Smooth muscle cell (in vitro differentiated cells): ENCODE results near the gene SLC35F4. TPM values are rescaled to one million over a fixed set of nuclear protein-coding genes. Genes with fewer than 3 reads are reported as not detected.

Experiments used
- DNase-seq: peaks from one replicate; lab custom pipeline; 2025; ENCODE audit not compliant: unreplicated experiment; lab: John Stamatoyannopoulos, UW
- H2AFZ ChIP-seq: fragments of 200-600 bp; sonication (generic); 2 replicates; pipeline ENCODE4 v1.6.0; 2016; ENCODE audit warnings: antibody characterized with exemption, low read depth, mild to moderate bottlenecking
- H3F3A ChIP-seq: fragments of 200-600 bp; sonication (generic); 2 replicates; pipeline ENCODE4 v1.6.0; 2017; ENCODE audit warnings: antibody characterized with exemption, low read depth
- H3K27ac ChIP-seq: fragments of 200-600 bp; sonication (generic); 2 replicates; pipeline ENCODE4 v1.5.1; 2016; ENCODE audit warnings: low read depth, mild to moderate bottlenecking
- H3K27me3 ChIP-seq: fragments of 200-600 bp; sonication (generic); 2 replicates; pipeline ENCODE4 v1.6.1; 2016; ENCODE audit warnings: low read depth, mild to moderate bottlenecking
- H3K36me3 ChIP-seq: fragments of 200-600 bp; sonication (generic); 2 replicates; pipeline ENCODE4 v1.5.1; 2016; ENCODE audit warnings: low read depth
- H3K4me1 ChIP-seq: fragments of 200-600 bp; sonication (generic); 2 replicates; pipeline ENCODE4 v1.5.1; 2016; ENCODE audit warnings: low read depth
- H3K4me2 ChIP-seq: fragments of 200-600 bp; sonication (generic); 2 replicates; pipeline ENCODE4 v1.6.0; 2016; ENCODE audit warnings: mild to moderate bottlenecking
- H3K4me3 ChIP-seq: fragments of 200-600 bp; sonication (generic); 2 replicates; pipeline ENCODE4 v1.5.1; 2016; ENCODE audit warnings: mild to moderate bottlenecking
- H3K79me2 ChIP-seq: fragments of 200-600 bp; sonication (generic); 2 replicates; pipeline ENCODE4 v1.6.0; 2016; ENCODE audit warnings: low read depth, mild to moderate bottlenecking
- H3K9ac ChIP-seq: fragments of 200-600 bp; sonication (generic); 2 replicates; pipeline ENCODE4 v1.6.0; 2016; ENCODE audit warnings: low read depth
- H3K9me3 ChIP-seq: fragments of 200-600 bp; sonication (generic); replicated peaks from 2 replicates; pipeline ENCODE4 v1.5.1; 2016; ENCODE audit warnings: low read depth
- H4K20me1 ChIP-seq: fragments of 200-600 bp; sonication (generic); 2 replicates; pipeline ENCODE4 v1.6.0; 2016; ENCODE audit warnings: low read depth
- WGBS: methylation state at CpG from one replicate; pipeline ENCODE4 v1.1.7; 2016; ENCODE audit warnings: low lambda C conversion rate; 5-methylcytosine and 5-hydroxymethylcytosine counted together
- polyA plus RNA-seq: library from polyadenylated mRNA; unstranded; fragments of >200 nt; fragmentation: Nextera tagmentation; extraction: Ambion mirVana; gene quantifications from 2 replicates; pipeline ENCODE4 v1.2.1, GENCODE V29; 2016
- total RNA-seq: library from RNA; depleted of rRNA; stranded (reverse); fragments of >200 nt; gene quantifications from 2 replicates; pipeline ENCODE4 v1.2.3, GENCODE V29; 2014
- TF ChIP-seq, protein P1 (sequence below): fragments of 200-600 bp; sonication (generic); IDR thresholded peaks from 2 replicates; pipeline ENCODE4 v1.5.1; 2017; ENCODE audit warnings: borderline replicate concordance, mild to moderate bottlenecking, antibody characterized with exemption; ENCODE audit not compliant: insufficient read depth, poor library complexity, severe bottlenecking

SLC35F4 gene
- total and polyA plus RNA-seq, 2 experiments from 2014 or later, result not detected

DNA sequence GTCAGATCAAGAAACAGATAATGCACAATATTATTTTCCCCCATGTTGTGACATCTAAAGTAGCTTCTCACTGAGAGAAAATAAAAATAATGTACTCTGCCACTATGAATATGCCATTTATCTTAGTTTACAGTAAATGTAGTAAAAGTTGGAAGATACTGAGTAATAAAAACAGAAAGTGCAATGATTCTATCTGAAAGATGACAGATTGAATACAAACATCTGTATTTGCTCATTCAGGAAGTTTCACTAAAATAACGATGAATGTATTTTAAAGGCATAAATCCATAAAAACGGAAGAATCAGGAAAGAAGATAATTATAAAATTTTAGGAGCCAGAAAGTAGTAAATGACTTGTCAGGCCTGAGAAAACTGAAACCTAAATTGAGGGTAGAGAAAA, 18.2 kb downstream of the SLC35F4 start:
- Histone ChIP-seq H2AFZ (no peak overlapping the region), H4K20me1 (no peaks in the 10 kb centered on the region), H3F3A (no peaks in the 10 kb centered on the region), H3K9me3 (no peaks in the 10 kb centered on the region), H3K27me3 (no peaks in the 10 kb centered on the region), H3K36me3 (no peaks in the 10 kb centered on the region), H3K79me2 (no peaks in the 10 kb centered on the region), H3K27ac (no peak overlapping the region), H3K4me1 (no peaks in the 10 kb centered on the region), H3K4me3 (no peak overlapping the region), H3K9ac (no peak overlapping the region), H3K4me2 (no peak overlapping the region)
- TF ChIP-seq, protein P1, sequence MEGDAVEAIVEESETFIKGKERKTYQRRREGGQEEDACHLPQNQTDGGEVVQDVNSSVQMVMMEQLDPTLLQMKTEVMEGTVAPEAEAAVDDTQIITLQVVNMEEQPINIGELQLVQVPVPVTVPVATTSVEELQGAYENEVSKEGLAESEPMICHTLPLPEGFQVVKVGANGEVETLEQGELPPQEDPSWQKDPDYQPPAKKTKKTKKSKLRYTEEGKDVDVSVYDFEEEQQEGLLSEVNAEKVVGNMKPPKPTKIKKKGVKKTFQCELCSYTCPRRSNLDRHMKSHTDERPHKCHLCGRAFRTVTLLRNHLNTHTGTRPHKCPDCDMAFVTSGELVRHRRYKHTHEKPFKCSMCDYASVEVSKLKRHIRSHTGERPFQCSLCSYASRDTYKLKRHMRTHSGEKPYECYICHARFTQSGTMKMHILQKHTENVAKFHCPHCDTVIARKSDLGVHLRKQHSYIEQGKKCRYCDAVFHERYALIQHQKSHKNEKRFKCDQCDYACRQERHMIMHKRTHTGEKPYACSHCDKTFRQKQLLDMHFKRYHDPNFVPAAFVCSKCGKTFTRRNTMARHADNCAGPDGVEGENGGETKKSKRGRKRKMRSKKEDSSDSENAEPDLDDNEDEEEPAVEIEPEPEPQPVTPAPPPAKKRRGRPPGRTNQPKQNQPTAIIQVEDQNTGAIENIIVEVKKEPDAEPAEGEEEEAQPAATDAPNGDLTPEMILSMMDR, result no peak
- no peak for DNase-seq
- 69% methylated on average over 2 of the region's 2 CpGs for WGBS

DNA sequence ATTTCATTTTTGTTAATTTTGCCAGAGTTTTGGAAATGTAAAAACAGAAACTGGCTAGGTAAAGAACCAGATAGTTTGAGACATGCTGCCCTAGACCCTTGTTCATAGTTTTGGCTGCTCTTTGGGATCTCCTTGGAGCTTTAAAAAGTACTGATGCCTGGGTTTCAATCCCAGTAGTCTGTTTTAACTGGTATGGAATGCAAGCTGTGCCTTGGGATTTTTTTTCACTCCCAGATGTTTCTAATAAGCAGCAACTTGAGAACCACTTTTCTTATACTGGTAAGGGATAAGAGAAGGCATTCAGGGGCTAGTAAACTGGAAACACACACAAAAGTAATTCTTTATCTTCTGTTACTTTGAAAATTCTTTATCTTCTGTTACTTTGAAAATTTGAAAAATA, 18.8 kb downstream of the SLC35F4 start:
- Histone ChIP-seq H3K4me2 (no peak overlapping the region), H3K79me2 (no peaks in the 10 kb centered on the region), H3K4me3 (no peak overlapping the region), H2AFZ (no peak overlapping the region), H3K27ac (no peak overlapping the region), H4K20me1 (no peaks in the 10 kb centered on the region), H3K9me3 (no peaks in the 10 kb centered on the region), H3K36me3 (no peaks in the 10 kb centered on the region), H3K9ac (no peak overlapping the region), H3F3A (no peaks in the 10 kb centered on the region), H3K27me3 (no peaks in the 10 kb centered on the region), H3K4me1 (no peaks in the 10 kb centered on the region)
- no peak for DNase-seq
- TF ChIP-seq, protein P1, result no peak

DNA sequence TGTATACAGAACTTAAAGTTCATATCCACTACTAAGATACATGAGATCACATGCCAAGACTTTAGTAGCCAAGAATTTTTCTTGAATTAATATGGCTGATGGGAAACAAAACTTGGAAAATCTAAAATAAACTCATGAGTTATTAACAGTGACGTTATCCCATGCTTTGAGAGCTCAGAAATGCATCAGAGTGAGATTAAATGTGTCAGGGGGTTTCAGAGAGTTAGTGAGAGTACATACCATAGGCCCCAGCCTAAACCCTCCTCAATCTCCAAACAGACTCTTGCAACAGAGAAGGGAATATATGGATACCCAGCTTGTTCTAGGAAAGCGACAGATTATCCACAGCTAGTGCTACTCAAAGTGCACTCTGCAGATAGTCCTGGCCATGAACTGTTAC, 19.3 kb downstream of the SLC35F4 start:
- no peak overlapping the region for H3K9ac ChIP-seq
- no peaks in the 10 kb centered on the region for H4K20me1 ChIP-seq
- H3K4me2 ChIP-seq, result no peak overlapping the region
- 62% methylated on average over 2 of the region's 2 CpGs for WGBS
- H3K4me3 ChIP-seq, result no peak overlapping the region
- H3K79me2 ChIP-seq, result no peaks in the 10 kb centered on the region
- no peaks in the 10 kb centered on the region for H3K36me3 ChIP-seq
- no peak overlapping the region for H3K27ac ChIP-seq
- DNase-seq, result no peak
- H3K4me1 ChIP-seq, result no peaks in the 10 kb centered on the region
- H3F3A ChIP-seq, result no peaks in the 10 kb centered on the region
- no peak overlapping the region for H2AFZ ChIP-seq
- H3K9me3 ChIP-seq, result no peaks in the 10 kb centered on the region
- no peaks in the 10 kb centered on the region for H3K27me3 ChIP-seq
- TF ChIP-seq, protein P1, result no peak

DNA sequence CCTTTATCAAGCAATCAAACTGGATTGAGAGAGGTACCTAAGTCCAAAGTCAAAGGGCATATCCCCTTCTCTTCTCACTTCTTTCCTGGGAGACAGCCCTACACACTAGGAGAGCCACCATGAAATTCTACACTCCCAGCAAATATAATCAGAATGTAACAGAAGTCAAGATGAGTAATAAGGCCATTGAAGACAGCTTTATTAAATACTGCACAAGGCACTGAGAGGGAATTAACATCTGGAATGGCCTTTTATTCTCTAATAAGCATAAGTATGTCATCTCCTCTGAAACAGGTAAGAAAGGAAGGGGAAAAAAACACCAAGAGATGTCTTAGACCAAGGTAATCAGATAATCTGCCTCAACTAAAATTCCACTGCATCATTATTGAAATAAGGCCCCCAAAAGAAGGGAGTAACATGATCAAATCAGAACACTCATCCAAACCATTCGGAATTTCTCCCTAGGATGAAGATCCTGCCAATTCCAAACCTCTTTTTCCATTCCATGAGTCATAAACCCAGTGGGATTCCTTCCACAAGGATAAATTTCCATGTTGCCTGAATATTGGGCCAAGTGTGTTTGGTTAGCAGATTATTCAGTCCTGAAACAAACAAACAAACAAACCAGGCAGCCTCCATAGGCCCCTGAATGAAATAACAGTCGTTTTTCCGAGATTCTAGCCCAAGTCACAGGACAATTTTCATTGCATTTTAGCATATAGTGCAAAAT, 19.9 kb downstream of the SLC35F4 start:
- Histone ChIP-seq H3K9ac (no peak overlapping the region), H3K4me3 (no peak overlapping the region), H4K20me1 (no peaks in the 10 kb centered on the region), H3K27ac (no peak overlapping the region), H3K36me3 (no peaks in the 10 kb centered on the region), H3F3A (no peaks in the 10 kb centered on the region), H3K4me2 (no peak overlapping the region), H2AFZ (no peak overlapping the region), H3K79me2 (no peaks in the 10 kb centered on the region), H3K4me1 (no peaks in the 10 kb centered on the region), H3K9me3 (no peaks in the 10 kb centered on the region), H3K27me3 (no peaks in the 10 kb centered on the region)
- TF ChIP-seq, protein P1, result no peak
- WGBS, result 74% methylated on average over 3 of the region's 3 CpGs
- no peak for DNase-seq
